Measurements from ENCODE around the gene USP22.

GRCh38 chr17:21066394-21066793 lies 23.6 kb upstream of the USP22 start:
- TF ChIP-seq CTCF (conservative IDR thresholded peaks at IDR 0.05), result no peak
- TF ChIP-seq ZFX (IDR thresholded peaks at IDR 0.05), result no peak

Measured in C4-2B (cell line).